K562 (cell line): ENCODE results near the gene WDR35.

Experiments
- ADNP ChIP-seq: fragments of 200-800 bp; sonication (Bioruptor generic); IDR thresholded peaks from 2 replicates; pipeline ENCODE4 v1.6.1; 2016; ENCODE audit warnings: missing genetic modification characterization, missing compliant biosample characterization
- CREB1 ChIP-seq, 2 experiments: sonication (generic) in 1 of 2; formaldehyde crosslinking in 1 of 2; IDR thresholded peaks; 2 replicates each; pipeline versions ENCODE4 v1.6.1 to v1.8.0; 2012 to 2022; ENCODE audit warnings: inconsistent platforms in 1 of 2, mild to moderate bottlenecking in 1 of 2, missing genetic modification reagents in 1 of 2, moderate library complexity in 1 of 2
- EP300 ChIP-seq: IDR thresholded peaks from 2 replicates; pipeline ENCODE4 v1.6.1; 2012; ENCODE audit warnings: low read length, improper control_type of control experiment
- FOXJ3 ChIP-seq: sonication (generic); formaldehyde crosslinking; IDR thresholded peaks from 2 replicates; pipeline ENCODE4 v1.4.0; 2020; ENCODE audit warnings: mild to moderate bottlenecking, missing genetic modification reagents
- NCOR1 ChIP-seq: fragments of 450-650 bp; IDR thresholded peaks from 2 replicates; pipeline ENCODE4 v1.6.1; 2016; ENCODE audit warnings: mild to moderate bottlenecking, moderate library complexity
- POLR2A ChIP-seq: fragments of 450-650 bp; conservative IDR thresholded peaks from 2 replicates; pipeline ENCODE4 v1.6.1; 2016
- RAD21 ChIP-seq, 2 experiments: fragments of 250-450 bp in 1 of 2; fragments of 450-650 bp in 1 of 2; sonication (Bioruptor Pico) in 1 of 2; formaldehyde crosslinking in 1 of 2; IDR thresholded peaks in 1 of 2; conservative IDR thresholded peaks in 1 of 2; 2 replicates each; pipeline versions ENCODE4 v1.4.0 to v1.8.0; 2020 to 2022; ENCODE audit warnings: mild to moderate bottlenecking in 2 of 2, moderate library complexity in 1 of 2
- ZNF398 ChIP-seq: fragments of 250-450 bp; sonication (Bioruptor Pico); IDR thresholded peaks from 2 replicates; pipeline ENCODE4 v1.8.0; 2021; ENCODE audit warnings: moderate library complexity, mild to moderate bottlenecking, inconsistent platforms
- TF ChIP-seq, protein P1 (sequence below): sonication (generic); formaldehyde crosslinking; IDR thresholded peaks from 2 replicates; pipeline ENCODE4 v1.8.0; 2022; ENCODE audit warnings: missing genetic modification reagents, mild to moderate bottlenecking, moderate library complexity, borderline replicate concordance

GRCh38 chr2:19987936-19988335, 2.0 kb downstream of the WDR35 start:
- TF ChIP-seq ZNF398 (CRISPR knock-in tag) = no peak
- TF ChIP-seq, protein P1, sequence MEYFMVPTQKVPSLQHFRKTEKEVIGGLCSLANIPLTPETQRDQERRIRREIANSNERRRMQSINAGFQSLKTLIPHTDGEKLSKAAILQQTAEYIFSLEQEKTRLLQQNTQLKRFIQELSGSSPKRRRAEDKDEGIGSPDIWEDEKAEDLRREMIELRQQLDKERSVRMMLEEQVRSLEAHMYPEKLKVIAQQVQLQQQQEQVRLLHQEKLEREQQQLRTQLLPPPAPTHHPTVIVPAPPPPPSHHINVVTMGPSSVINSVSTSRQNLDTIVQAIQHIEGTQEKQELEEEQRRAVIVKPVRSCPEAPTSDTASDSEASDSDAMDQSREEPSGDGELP (CRISPR knock-in tag) = no peak
- no peak for TF ChIP-seq RAD21 (CRISPR knock-in tag; conservative IDR thresholded peaks at IDR 0.05 in 1 of 2, IDR thresholded peaks at IDR 0.05 in 1 of 2)
- TF ChIP-seq POLR2A = no peak
- TF ChIP-seq CREB1 (IDR thresholded peaks at IDR 0.05) = no peak
- no peak for TF ChIP-seq CREB1 (CRISPR knock-in tag; IDR thresholded peaks at IDR 0.05)
- no peak for TF ChIP-seq ADNP (tag)
- TF ChIP-seq FOXJ3 (CRISPR knock-in tag) = no peak
- TF ChIP-seq NCOR1 = no peak
- TF ChIP-seq EP300 = no peak
